GM18511 (cell line): ENCODE data around the gene ARHGAP4.

ENCODE experiments used
- ATAC-seq: cut with Tn5 transposase; IDR thresholded peaks from one replicate; pipeline ENCODE4 v1.9.1; 2021; ENCODE audit warnings: mild to moderate bottlenecking, moderate library complexity; ENCODE audit not compliant: unreplicated experiment

ARHGAP4 gene

GRCh38 chrX:153884136-153884535 is 41.9 kb downstream of the ARHGAP4 start:
- ATAC-seq = no peak

GRCh38 chrX:153883163-153883843 is 42.8 kb downstream of the ARHGAP4 start:
- ATAC-seq = no peak

GRCh38 chrX:153882557-153882956 is 43.5 kb downstream of the ARHGAP4 start:
- no peak for ATAC-seq

- ATAC-seq = no peak
Observed at GRCh38 chrX:153882086-153882498, 44.0 kb downstream of the ARHGAP4 start.

- ATAC-seq = no peak
Observed at GRCh38 chrX:153881281-153881680, 44.8 kb downstream of the ARHGAP4 start.

GRCh38 chrX:153880440-153880815 is 45.6 kb downstream of the ARHGAP4 start:
- no peak for ATAC-seq

GRCh38 chrX:153879741-153880439 is 46.2 kb downstream of the ARHGAP4 start:
- ATAC-seq = no peak

GRCh38 chrX:153878969-153879653 is 47.0 kb downstream of the ARHGAP4 start:
- ATAC-seq = no peak

GRCh38 chrX:153878345-153878744 is 47.7 kb downstream of the ARHGAP4 start:
- no peak for ATAC-seq

GRCh38 chrX:153877571-153878261 is 48.3 kb downstream of the ARHGAP4 start:
- ATAC-seq = no peak

- no peak for ATAC-seq
Observed at GRCh38 chrX:153876112-153876491, 50.0 kb downstream of the ARHGAP4 start.

- ATAC-seq = no peak
Observed at GRCh38 chrX:153875391-153876111, 50.5 kb downstream of the ARHGAP4 start.

GRCh38 chrX:153874366-153875125 is 51.5 kb downstream of the ARHGAP4 start:
- ATAC-seq = no peak

- ATAC-seq = no peak
Observed at GRCh38 chrX:153874085-153874365, 52.0 kb downstream of the ARHGAP4 start.

GRCh38 chrX:153873282-153874084 is 52.6 kb downstream of the ARHGAP4 start:
- ATAC-seq = no peak

GRCh38 chrX:153871946-153872878 is 53.9 kb downstream of the ARHGAP4 start:
- no peak for ATAC-seq

- no peak for ATAC-seq
Observed at GRCh38 chrX:153871451-153871850, 54.6 kb downstream of the ARHGAP4 start.

- ATAC-seq = no peak
Observed at GRCh38 chrX:153870791-153871360, 55.2 kb downstream of the ARHGAP4 start.
